Body of pancreas (tissue), 4 donors: ENCODE measurements around the gene TCHH.

Experiments
- POLR2A ChIP-seq, 3 donors: fragments of 450-650 bp; IDR thresholded peaks; one replicate each; pipeline ENCODE4 v1.6.1; 2016; ENCODE audit warnings: antibody characterized with exemption in 3 of 3, mild to moderate bottlenecking in 2 of 3
- TF ChIP-seq, protein P1 (sequence below), 7 experiments: fragments of 450-650 bp in 4 of 7; fragments of 200-600 bp in 3 of 7; sonication (generic) in 3 of 7; IDR thresholded peaks; one replicate each; pipeline ENCODE4 v1.5.1; 2016 to 2019; ENCODE audit warnings: antibody characterized with exemption in 7 of 7

DNA sequence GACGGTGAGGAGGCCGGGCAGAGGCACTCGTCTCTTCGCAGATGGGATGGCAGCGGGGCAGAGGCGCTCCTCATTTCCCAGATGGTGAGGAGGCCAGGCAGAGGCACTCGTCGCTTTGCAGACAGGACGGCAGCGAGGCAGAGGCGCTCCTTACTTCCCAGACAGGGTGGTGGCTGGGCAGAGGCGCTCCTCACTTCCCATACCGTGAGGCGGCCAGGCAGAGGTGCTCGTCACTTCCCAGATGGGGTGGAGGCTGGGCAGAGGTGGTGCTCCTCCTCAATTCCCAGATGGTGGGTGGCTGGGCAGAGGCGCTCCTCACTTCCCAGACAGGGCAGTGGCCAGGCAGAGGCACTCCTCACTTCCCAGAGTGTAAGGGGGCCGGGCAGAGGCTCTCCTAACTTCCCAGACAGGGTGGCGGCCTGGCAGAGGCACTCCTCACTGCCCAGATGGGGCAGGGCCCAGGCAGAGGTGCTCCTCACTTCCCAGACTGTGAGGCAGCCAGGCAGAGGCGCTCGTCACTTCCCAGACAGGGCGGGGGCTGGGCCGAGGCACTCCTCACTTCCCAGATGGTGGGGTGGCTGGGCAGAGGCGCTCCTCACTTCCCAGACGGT is 36.3 kb downstream of the TCHH start:
- TF ChIP-seq, protein P1, sequence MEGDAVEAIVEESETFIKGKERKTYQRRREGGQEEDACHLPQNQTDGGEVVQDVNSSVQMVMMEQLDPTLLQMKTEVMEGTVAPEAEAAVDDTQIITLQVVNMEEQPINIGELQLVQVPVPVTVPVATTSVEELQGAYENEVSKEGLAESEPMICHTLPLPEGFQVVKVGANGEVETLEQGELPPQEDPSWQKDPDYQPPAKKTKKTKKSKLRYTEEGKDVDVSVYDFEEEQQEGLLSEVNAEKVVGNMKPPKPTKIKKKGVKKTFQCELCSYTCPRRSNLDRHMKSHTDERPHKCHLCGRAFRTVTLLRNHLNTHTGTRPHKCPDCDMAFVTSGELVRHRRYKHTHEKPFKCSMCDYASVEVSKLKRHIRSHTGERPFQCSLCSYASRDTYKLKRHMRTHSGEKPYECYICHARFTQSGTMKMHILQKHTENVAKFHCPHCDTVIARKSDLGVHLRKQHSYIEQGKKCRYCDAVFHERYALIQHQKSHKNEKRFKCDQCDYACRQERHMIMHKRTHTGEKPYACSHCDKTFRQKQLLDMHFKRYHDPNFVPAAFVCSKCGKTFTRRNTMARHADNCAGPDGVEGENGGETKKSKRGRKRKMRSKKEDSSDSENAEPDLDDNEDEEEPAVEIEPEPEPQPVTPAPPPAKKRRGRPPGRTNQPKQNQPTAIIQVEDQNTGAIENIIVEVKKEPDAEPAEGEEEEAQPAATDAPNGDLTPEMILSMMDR (IDR thresholded peaks at IDR 0.05): no peak
- no peak for TF ChIP-seq POLR2A (IDR thresholded peaks at IDR 0.05)
